Measurements from ENCODE around the gene TPD52L2.

Gene TPD52L2

GRCh38 chr20:63855363-63856097 is 9.5 kb upstream of the TPD52L2 start:
- POLR2A ChIA-PET, result interaction anchor here (0.6 kb wide), 1 partner anchor 10 kb away, joined by 3 read pairs; the partner anchor contains the start of gene TPD52L2
- H3K27me3 ChIP-seq (replicated peaks in 2 of 5; ENCODE audit: control insufficient read depth in 4 of 5, insufficient read depth in 5 of 5, low read length in 4 of 5), result no peaks in the 10 kb centered on the region
- H3K4me3 ChIP-seq (ENCODE audit: control insufficient read depth in 1 of 7, extremely low read depth in 1 of 7, insufficient read depth in 4 of 7, low read depth in 2 of 7, low read length in 6 of 7), result peak overlapping the region in 3 of 7 experiments; percentile 19 to 59 (median 53)
- CTCF ChIA-PET, result interaction anchor here (0.6 to 2.5 kb wide), 3 partner anchors 9 to 318 kb away, joined by 3 to 12 read pairs (median 4); partner anchors contain the start of gene TPD52L2
- 81% methylated on average over 24 of the region's 36 CpGs for WGBS (ENCODE audit: insufficient coverage)
- no peak for DNase-seq
- no peaks in the 10 kb centered on the region for H3K9me3 ChIP-seq (ENCODE audit: control extremely low read depth in 1 of 5, control insufficient read depth in 4 of 5, insufficient read depth in 2 of 5, low read depth in 1 of 5, low read length in 4 of 5)
- peaks cover 0 to 83% (median 75%) of the 10 kb centered on the region in 4 experiments for H3K4me1 ChIP-seq (ENCODE audit: control extremely low read depth in 1 of 4, control insufficient read depth in 4 of 4, insufficient read depth in 4 of 4, low read length in 3 of 4)
- no peaks in the 10 kb centered on the region for H3K36me3 ChIP-seq (ENCODE audit: control insufficient read depth in 4 of 4, insufficient read depth in 4 of 4, low read length in 3 of 4)
- H3K27ac ChIP-seq (ENCODE audit: insufficient read depth in 1 of 2, low read depth in 1 of 2, low read length in 2 of 2, poor library complexity in 1 of 2, severe bottlenecking in 2 of 2), result no peak overlapping the region

GRCh38 chr20:63856098-63856511 is 9.0 kb upstream of the TPD52L2 start:
- CTCF ChIA-PET, result interaction anchor here (0.6 to 1.1 kb wide), 2 partner anchors 42 to 318 kb away, joined by 3 to 4 read pairs; no protein-coding TSS in a partner anchor
- no peaks in the 10 kb centered on the region for H3K9me3 ChIP-seq (ENCODE audit: control extremely low read depth in 1 of 5, control insufficient read depth in 4 of 5, insufficient read depth in 2 of 5, low read depth in 1 of 5, low read length in 4 of 5)
- DNase-seq, result no peak
- H3K36me3 ChIP-seq (ENCODE audit: control insufficient read depth in 4 of 4, insufficient read depth in 4 of 4, low read length in 3 of 4), result peaks cover 0 to under 1% (median 0%) of the 10 kb centered on the region in 4 experiments
- H3K4me1 ChIP-seq (ENCODE audit: control extremely low read depth in 1 of 4, control insufficient read depth in 4 of 4, insufficient read depth in 4 of 4, low read length in 3 of 4), result peaks cover 0 to 83% (median 75%) of the 10 kb centered on the region in 4 experiments
- H3K27ac ChIP-seq (ENCODE audit: insufficient read depth in 1 of 2, low read depth in 1 of 2, low read length in 2 of 2, poor library complexity in 1 of 2, severe bottlenecking in 2 of 2), result no peak overlapping the region
- H3K4me3 ChIP-seq (ENCODE audit: control insufficient read depth in 1 of 7, extremely low read depth in 1 of 7, insufficient read depth in 4 of 7, low read depth in 2 of 7, low read length in 6 of 7), result no peak overlapping the region
- POLR2A ChIA-PET, result no interaction called here
- no peaks in the 10 kb centered on the region for H3K27me3 ChIP-seq (replicated peaks in 2 of 5; ENCODE audit: control insufficient read depth in 4 of 5, insufficient read depth in 5 of 5, low read length in 4 of 5)
- 95% methylated on average over 20 of the region's 22 CpGs for WGBS (ENCODE audit: insufficient coverage)

DNA sequence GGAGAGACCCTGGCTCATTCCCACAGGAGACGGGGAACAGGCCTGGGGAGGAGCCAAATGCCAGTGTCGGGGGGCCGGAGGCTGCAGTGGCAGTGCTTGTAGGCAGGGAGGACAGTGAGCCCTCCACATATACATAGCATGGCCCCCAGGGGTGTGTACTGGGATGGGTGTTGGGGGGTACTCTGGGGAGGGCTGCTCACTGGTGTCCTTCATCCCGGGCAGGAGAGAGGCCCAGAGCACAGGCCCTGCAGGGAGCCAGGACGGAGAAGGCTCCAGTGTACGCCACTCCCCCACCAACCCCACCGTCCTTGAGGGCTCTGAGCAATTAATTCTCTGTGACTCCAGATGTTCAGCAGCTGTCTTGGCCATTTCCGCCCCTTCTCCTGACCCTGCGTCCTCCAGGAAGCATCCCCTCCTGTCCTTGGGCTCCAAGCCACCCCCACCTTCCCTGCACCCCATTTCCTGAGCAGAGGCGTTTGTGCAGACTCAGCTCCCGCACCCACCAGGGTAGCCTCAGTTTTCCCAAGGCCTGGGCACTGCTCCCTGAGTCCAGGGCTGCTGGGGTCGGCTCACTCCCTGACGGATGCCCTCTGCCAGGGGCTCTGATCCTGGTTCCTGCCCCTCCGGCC is 7.2 kb upstream of the TPD52L2 start:
- no peaks in the 10 kb centered on the region for H3K9me3 ChIP-seq (ENCODE audit: control extremely low read depth in 1 of 5, control insufficient read depth in 4 of 5, insufficient read depth in 2 of 5, low read depth in 1 of 5, low read length in 4 of 5)
- no peak for DNase-seq
- POLR2A ChIA-PET, result interaction anchor here (1.0 to 2.4 kb wide), 2 partner anchors 10 to 27 kb away, joined by 4 to 8 read pairs; no protein-coding TSS in a partner anchor
- peaks cover 0 to 17% (median 11%) of the 10 kb centered on the region in 4 experiments for H3K36me3 ChIP-seq (ENCODE audit: control insufficient read depth in 4 of 4, insufficient read depth in 4 of 4, low read length in 3 of 4)
- CTCF ChIA-PET, result interaction anchor here (0.9 to 1.8 kb wide), 7 partner anchors 12 to 73 kb away, joined by 3 to 5 read pairs (median 3); no protein-coding TSS in a partner anchor
- 18% methylated on average over 11 of the region's 14 CpGs for WGBS (ENCODE audit: insufficient coverage)
- no peak overlapping the region for H3K27ac ChIP-seq (ENCODE audit: insufficient read depth in 1 of 2, low read depth in 1 of 2, low read length in 2 of 2, poor library complexity in 1 of 2, severe bottlenecking in 2 of 2)
- H3K4me3 ChIP-seq (ENCODE audit: control insufficient read depth in 1 of 7, extremely low read depth in 1 of 7, insufficient read depth in 4 of 7, low read depth in 2 of 7, low read length in 6 of 7), result peak overlapping the region in 6 of 7 experiments; percentile 11 to 70 (median 46)
- peaks cover 0 to 94% (median 76%) of the 10 kb centered on the region in 4 experiments for H3K4me1 ChIP-seq (ENCODE audit: control extremely low read depth in 1 of 4, control insufficient read depth in 4 of 4, insufficient read depth in 4 of 4, low read length in 3 of 4)
- no peaks in the 10 kb centered on the region for H3K27me3 ChIP-seq (replicated peaks in 2 of 5; ENCODE audit: control insufficient read depth in 4 of 5, insufficient read depth in 5 of 5, low read length in 4 of 5)

DNA sequence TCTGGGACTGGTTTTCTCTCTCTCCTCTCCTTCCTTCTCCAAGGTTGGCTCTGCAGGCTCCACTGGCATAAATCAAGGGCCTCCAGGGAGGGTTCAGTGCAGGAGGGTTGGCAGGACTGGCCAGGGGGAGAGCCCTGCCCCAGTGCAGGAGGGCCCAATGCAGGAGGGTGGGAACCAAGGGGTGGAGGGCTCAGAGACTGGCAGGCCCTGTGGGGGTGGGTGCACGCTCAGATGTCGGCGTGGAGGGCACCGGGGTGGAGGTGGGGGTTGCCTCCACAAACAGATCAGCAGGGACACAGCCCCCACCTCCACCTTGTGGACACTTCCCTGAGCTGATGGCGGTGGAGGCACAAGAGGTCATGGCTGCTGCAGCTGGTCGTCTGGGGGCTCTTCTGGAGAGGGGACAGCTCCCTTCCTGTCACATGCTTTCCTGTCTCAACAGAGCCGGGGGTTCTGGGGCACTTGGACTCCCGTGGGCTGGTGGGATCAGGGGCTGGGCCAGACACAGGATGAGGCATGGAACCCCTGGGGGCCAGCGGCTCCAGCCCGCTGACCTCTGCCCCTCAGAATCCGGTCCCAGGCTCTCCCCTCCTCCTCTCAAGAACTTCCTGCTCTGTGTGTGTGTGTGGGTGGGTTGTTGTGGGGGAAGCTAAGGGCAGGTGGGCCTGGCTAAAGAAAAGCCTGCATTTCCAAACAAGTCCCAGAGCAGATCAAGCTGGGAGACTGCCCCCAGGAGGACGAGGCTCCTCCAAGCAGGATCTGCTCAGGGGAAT is 6.5 kb upstream of the TPD52L2 start:
- peak in 2 of 3 donors; percentile 51 to 63 for DNase-seq
- peaks cover 0 to 20% (median 11%) of the 10 kb centered on the region in 4 experiments for H3K36me3 ChIP-seq (ENCODE audit: control insufficient read depth in 4 of 4, insufficient read depth in 4 of 4, low read length in 3 of 4)
- WGBS (ENCODE audit: insufficient coverage), result 0% methylated on average over 8 of the region's 12 CpGs
- POLR2A ChIA-PET, result interaction anchor here (1.0 to 2.4 kb wide), 4 partner anchors 11 to 55 kb away, joined by 3 to 8 read pairs (median 4); no protein-coding TSS in a partner anchor
- CTCF ChIA-PET, result interaction anchor here (0.9 to 1.8 kb wide), 9 partner anchors 11 to 74 kb away, joined by 3 to 5 read pairs (median 3); no protein-coding TSS in a partner anchor
- H3K27me3 ChIP-seq (replicated peaks in 2 of 5; ENCODE audit: control insufficient read depth in 4 of 5, insufficient read depth in 5 of 5, low read length in 4 of 5), result no peaks in the 10 kb centered on the region
- peak overlapping the region; percentile 15 to 64 for H3K27ac ChIP-seq (ENCODE audit: insufficient read depth in 1 of 2, low read depth in 1 of 2, low read length in 2 of 2, poor library complexity in 1 of 2, severe bottlenecking in 2 of 2)
- H3K4me1 ChIP-seq (ENCODE audit: control extremely low read depth in 1 of 4, control insufficient read depth in 4 of 4, insufficient read depth in 4 of 4, low read length in 3 of 4), result peaks cover 0 to 98% (median 78%) of the 10 kb centered on the region in 4 experiments
- no peaks in the 10 kb centered on the region for H3K9me3 ChIP-seq (ENCODE audit: control extremely low read depth in 1 of 5, control insufficient read depth in 4 of 5, insufficient read depth in 2 of 5, low read depth in 1 of 5, low read length in 4 of 5)
- H3K4me3 ChIP-seq (ENCODE audit: control insufficient read depth in 1 of 7, extremely low read depth in 1 of 7, insufficient read depth in 4 of 7, low read depth in 2 of 7, low read length in 6 of 7), result peak overlapping the region in 6 of 7 experiments; percentile 32 to 70 (median 49)

DNA sequence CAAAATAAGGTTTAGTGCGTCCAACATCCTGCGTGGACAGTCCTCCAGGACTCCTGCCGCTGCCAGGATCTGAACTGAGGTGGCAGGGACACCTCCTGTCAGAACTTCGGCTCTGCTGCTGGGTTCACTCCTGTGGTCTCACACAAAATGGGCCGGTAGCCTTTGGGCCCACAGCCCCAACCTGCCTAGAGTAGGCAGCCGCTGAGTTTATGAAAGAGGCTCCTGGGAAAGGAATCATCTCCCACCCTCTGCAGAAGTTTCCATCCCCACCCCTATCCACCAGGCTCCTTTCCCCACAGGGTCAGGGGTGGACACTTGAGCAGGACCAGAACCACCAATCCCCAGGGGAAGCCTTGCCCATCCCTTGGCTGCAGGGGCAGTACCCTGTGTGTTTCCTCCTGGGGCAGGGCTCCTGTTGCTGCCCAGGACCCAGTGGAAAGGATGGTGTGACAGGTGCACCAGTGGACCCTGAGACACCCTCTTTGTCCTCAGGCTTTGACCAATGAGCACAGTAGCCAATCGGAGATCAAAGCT is 5.8 kb upstream of the TPD52L2 start:
- ChIA-PET POLR2A (interaction anchor here (1.0 to 2.4 kb wide), 4 partner anchors 12 to 56 kb away, joined by 3 to 8 read pairs (median 4); no protein-coding TSS in a partner anchor), CTCF (interaction anchor here (0.9 to 1.8 kb wide), 9 partner anchors 12 to 74 kb away, joined by 3 to 5 read pairs (median 3); no protein-coding TSS in a partner anchor)
- Histone ChIP-seq H3K4me1 (ENCODE audit: control extremely low read depth in 1 of 4, control insufficient read depth in 4 of 4, insufficient read depth in 4 of 4, low read length in 3 of 4) (peaks cover 0 to 97% (median 77%) of the 10 kb centered on the region in 4 experiments), H3K27me3 (replicated peaks in 2 of 5; ENCODE audit: control insufficient read depth in 4 of 5, insufficient read depth in 5 of 5, low read length in 4 of 5) (no peaks in the 10 kb centered on the region), H3K36me3 (ENCODE audit: control insufficient read depth in 4 of 4, insufficient read depth in 4 of 4, low read length in 3 of 4) (peaks cover 0 to 20% (median 11%) of the 10 kb centered on the region in 4 experiments), H3K27ac (ENCODE audit: insufficient read depth in 1 of 2, low read depth in 1 of 2, low read length in 2 of 2, poor library complexity in 1 of 2, severe bottlenecking in 2 of 2) (peak overlapping the region; percentile 15 to 64), H3K9me3 (ENCODE audit: control extremely low read depth in 1 of 5, control insufficient read depth in 4 of 5, insufficient read depth in 2 of 5, low read depth in 1 of 5, low read length in 4 of 5) (no peaks in the 10 kb centered on the region), H3K4me3 (ENCODE audit: control insufficient read depth in 1 of 7, extremely low read depth in 1 of 7, insufficient read depth in 4 of 7, low read depth in 2 of 7, low read length in 6 of 7) (peak overlapping the region in 4 of 7 experiments; percentile 36 to 70 (median 60))
- no peak for DNase-seq
- 50% methylated on average over 7 of the region's 7 CpGs for WGBS (ENCODE audit: insufficient coverage)

All from common myeloid progenitor, CD34-positive (primary cell).